SK-N-SH treated with all-trans-retinoic acid at 6 μM for 48 hours (cell line): ENCODE measurements around the gene KCNK10.

Experiments
- ATAC-seq: fragments of 200-7000 bp; cut with Tn5 transposase; 3 replicates; pipeline ENCODE4 v1.9.1; 2020; ENCODE audit warnings: mild to moderate bottlenecking, moderate library complexity
- ARNTL ChIP-seq: fragments of 450-650 bp; formaldehyde crosslinking; IDR thresholded peaks from 2 replicates; pipeline ENCODE4 v1.5.0; 2020; ENCODE audit warnings: low read depth, mild to moderate bottlenecking, moderate library complexity, borderline replicate concordance
- BACH2 ChIP-seq: fragments of 250-450 bp; sonication (Bioruptor Pico); IDR thresholded peaks from 2 replicates; pipeline ENCODE4 v1.9.0; 2021; ENCODE audit warnings: mild to moderate bottlenecking, borderline replicate concordance
- ESRRG ChIP-seq: fragments of 250-450 bp; sonication (Bioruptor Pico); IDR thresholded peaks from 2 replicates; pipeline ENCODE4 v1.6.1; 2021; ENCODE audit warnings: mild to moderate bottlenecking
- GLIS3 ChIP-seq: fragments of 250-450 bp; sonication (Bioruptor Pico); IDR thresholded peaks from 2 replicates; pipeline ENCODE4 v1.5.0; 2020; ENCODE audit warnings: mild to moderate bottlenecking, moderate library complexity
- ISL1 ChIP-seq: fragments of 250-450 bp; sonication (Bioruptor Pico); IDR thresholded peaks from 2 replicates; pipeline ENCODE4 v2.1.2; 2022; ENCODE audit warnings: mild to moderate bottlenecking, moderate library complexity
- OSR1 ChIP-seq: fragments of 250-450 bp; sonication (Bioruptor Pico); IDR thresholded peaks from 2 replicates; pipeline ENCODE4 v1.8.0; 2022; ENCODE audit warnings: moderate library complexity, mild to moderate bottlenecking, inconsistent platforms
- PPARA ChIP-seq: fragments of 250-450 bp; sonication (Bioruptor Pico); IDR thresholded peaks from 2 replicates; pipeline ENCODE4 v1.5.0; 2020; ENCODE audit warnings: mild to moderate bottlenecking, borderline replicate concordance
- SNAI2 ChIP-seq: fragments of 250-450 bp; sonication (Bioruptor Pico); IDR thresholded peaks from 2 replicates; pipeline ENCODE4 v1.5.0; 2020; ENCODE audit warnings: mild to moderate bottlenecking, moderate library complexity
- TCF4 ChIP-seq: fragments of 250-450 bp; sonication (Bioruptor Pico); IDR thresholded peaks from 2 replicates; pipeline ENCODE4 v1.8.0; 2021; ENCODE audit warnings: mild to moderate bottlenecking, moderate library complexity, borderline replicate concordance
- ZC3H10 ChIP-seq: fragments of 250-450 bp; sonication (Bioruptor Pico); IDR thresholded peaks from 2 replicates; pipeline ENCODE4 v1.5.1; 2021; ENCODE audit warnings: mild to moderate bottlenecking, moderate library complexity
- ZFP3 ChIP-seq: fragments of 250-450 bp; sonication (Bioruptor Pico); IDR thresholded peaks from 2 replicates; pipeline ENCODE4 v1.5.0; 2020; ENCODE audit warnings: mild to moderate bottlenecking, moderate library complexity
- ZFP30 ChIP-seq: fragments of 450-650 bp; formaldehyde crosslinking; IDR thresholded peaks from 2 replicates; pipeline ENCODE4 v1.5.0; 2022; ENCODE audit warnings: mild to moderate bottlenecking, moderate library complexity
- ZNF565 ChIP-seq: fragments of 450-650 bp; formaldehyde crosslinking; conservative IDR thresholded peaks from 2 replicates; pipeline ENCODE4 v1.5.0; 2020; ENCODE audit warnings: low read depth, mild to moderate bottlenecking, moderate library complexity
- ZNF8 ChIP-seq: fragments of 450-650 bp; formaldehyde crosslinking; IDR thresholded peaks from 2 replicates; pipeline ENCODE4 v1.5.0; 2020; ENCODE audit warnings: mild to moderate bottlenecking, moderate library complexity
- TF ChIP-seq, protein P1 (sequence below): fragments of 250-450 bp; sonication (Bioruptor Pico); IDR thresholded peaks from 2 replicates; pipeline ENCODE4 v1.5.1; 2020; ENCODE audit warnings: low read depth, mild to moderate bottlenecking, moderate library complexity
- TF ChIP-seq, protein P2 (sequence below): fragments of 250-450 bp; sonication (Bioruptor Pico); IDR thresholded peaks from 2 replicates; pipeline ENCODE4 v1.5.0; 2020; ENCODE audit warnings: mild to moderate bottlenecking, moderate library complexity
- TF ChIP-seq, protein P3 (sequence below): fragments of 250-450 bp; sonication (Bioruptor Pico); IDR thresholded peaks from 2 replicates; pipeline ENCODE4 v1.8.0; 2020; ENCODE audit warnings: mild to moderate bottlenecking, moderate library complexity, borderline replicate concordance
- TF ChIP-seq, protein P4 (sequence below): fragments of 250-450 bp; sonication (Bioruptor Pico); IDR thresholded peaks from 2 replicates; pipeline ENCODE4 v1.5.1; 2021; ENCODE audit warnings: mild to moderate bottlenecking, moderate library complexity

Gene KCNK10

DNA sequence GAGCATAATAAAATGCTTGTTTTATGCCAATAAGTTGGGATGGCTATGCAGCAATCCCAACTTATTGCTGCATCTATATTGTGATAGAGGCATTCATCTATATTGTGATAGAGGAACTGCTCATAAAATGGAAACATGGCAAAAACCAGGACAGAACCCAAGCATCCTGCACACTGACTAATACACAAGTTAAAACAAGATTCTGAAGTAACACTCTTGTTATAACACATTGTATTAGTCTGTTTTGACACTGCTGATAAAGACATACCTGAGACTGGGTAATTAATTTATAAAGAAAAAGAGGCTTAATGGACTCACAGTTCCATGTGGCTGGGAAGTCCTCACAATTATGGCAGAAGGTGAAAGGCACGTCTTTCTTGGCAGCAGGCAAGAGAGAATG, 36.8 kb downstream of the KCNK10 start:
- TF ChIP-seq, protein P1, sequence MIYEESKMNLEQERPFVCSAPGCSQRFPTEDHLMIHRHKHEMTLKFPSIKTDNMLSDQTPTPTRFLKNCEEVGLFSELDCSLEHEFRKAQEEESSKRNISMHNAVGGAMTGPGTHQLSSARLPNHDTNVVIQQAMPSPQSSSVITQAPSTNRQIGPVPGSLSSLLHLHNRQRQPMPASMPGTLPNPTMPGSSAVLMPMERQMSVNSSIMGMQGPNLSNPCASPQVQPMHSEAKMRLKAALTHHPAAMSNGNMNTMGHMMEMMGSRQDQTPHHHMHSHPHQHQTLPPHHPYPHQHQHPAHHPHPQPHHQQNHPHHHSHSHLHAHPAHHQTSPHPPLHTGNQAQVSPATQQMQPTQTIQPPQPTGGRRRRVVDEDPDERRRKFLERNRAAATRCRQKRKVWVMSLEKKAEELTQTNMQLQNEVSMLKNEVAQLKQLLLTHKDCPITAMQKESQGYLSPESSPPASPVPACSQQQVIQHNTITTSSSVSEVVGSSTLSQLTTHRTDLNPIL: no peak
- TF ChIP-seq ARNTL (CRISPR knock-in tag): no peak
- TF ChIP-seq ZC3H10 (CRISPR knock-in tag): no peak
- TF ChIP-seq, protein P2, sequence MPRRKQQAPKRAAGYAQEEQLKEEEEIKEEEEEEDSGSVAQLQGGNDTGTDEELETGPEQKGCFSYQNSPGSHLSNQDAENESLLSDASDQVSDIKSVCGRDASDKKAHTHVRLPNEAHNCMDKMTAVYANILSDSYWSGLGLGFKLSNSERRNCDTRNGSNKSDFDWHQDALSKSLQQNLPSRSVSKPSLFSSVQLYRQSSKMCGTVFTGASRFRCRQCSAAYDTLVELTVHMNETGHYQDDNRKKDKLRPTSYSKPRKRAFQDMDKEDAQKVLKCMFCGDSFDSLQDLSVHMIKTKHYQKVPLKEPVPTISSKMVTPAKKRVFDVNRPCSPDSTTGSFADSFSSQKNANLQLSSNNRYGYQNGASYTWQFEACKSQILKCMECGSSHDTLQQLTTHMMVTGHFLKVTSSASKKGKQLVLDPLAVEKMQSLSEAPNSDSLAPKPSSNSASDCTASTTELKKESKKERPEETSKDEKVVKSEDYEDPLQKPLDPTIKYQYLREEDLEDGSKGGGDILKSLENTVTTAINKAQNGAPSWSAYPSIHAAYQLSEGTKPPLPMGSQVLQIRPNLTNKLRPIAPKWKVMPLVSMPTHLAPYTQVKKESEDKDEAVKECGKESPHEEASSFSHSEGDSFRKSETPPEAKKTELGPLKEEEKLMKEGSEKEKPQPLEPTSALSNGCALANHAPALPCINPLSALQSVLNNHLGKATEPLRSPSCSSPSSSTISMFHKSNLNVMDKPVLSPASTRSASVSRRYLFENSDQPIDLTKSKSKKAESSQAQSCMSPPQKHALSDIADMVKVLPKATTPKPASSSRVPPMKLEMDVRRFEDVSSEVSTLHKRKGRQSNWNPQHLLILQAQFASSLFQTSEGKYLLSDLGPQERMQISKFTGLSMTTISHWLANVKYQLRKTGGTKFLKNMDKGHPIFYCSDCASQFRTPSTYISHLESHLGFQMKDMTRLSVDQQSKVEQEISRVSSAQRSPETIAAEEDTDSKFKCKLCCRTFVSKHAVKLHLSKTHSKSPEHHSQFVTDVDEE (CRISPR knock-in tag): no peak
- TF ChIP-seq, protein P3, sequence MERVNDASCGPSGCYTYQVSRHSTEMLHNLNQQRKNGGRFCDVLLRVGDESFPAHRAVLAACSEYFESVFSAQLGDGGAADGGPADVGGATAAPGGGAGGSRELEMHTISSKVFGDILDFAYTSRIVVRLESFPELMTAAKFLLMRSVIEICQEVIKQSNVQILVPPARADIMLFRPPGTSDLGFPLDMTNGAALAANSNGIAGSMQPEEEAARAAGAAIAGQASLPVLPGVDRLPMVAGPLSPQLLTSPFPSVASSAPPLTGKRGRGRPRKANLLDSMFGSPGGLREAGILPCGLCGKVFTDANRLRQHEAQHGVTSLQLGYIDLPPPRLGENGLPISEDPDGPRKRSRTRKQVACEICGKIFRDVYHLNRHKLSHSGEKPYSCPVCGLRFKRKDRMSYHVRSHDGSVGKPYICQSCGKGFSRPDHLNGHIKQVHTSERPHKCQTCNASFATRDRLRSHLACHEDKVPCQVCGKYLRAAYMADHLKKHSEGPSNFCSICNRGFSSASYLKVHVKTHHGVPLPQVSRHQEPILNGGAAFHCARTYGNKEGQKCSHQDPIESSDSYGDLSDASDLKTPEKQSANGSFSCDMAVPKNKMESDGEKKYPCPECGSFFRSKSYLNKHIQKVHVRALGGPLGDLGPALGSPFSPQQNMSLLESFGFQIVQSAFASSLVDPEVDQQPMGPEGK (CRISPR knock-in tag): no peak
- no peak for TF ChIP-seq BACH2 (CRISPR knock-in tag)
- no peak for TF ChIP-seq ISL1 (CRISPR knock-in tag)
- no peak for TF ChIP-seq OSR1 (CRISPR knock-in tag)
- TF ChIP-seq GLIS3: no peak
- TF ChIP-seq ZFP30 (CRISPR knock-in tag): no peak
- TF ChIP-seq PPARA: no peak
- TF ChIP-seq TCF4 (CRISPR knock-in tag): no peak
- TF ChIP-seq, protein P4, sequence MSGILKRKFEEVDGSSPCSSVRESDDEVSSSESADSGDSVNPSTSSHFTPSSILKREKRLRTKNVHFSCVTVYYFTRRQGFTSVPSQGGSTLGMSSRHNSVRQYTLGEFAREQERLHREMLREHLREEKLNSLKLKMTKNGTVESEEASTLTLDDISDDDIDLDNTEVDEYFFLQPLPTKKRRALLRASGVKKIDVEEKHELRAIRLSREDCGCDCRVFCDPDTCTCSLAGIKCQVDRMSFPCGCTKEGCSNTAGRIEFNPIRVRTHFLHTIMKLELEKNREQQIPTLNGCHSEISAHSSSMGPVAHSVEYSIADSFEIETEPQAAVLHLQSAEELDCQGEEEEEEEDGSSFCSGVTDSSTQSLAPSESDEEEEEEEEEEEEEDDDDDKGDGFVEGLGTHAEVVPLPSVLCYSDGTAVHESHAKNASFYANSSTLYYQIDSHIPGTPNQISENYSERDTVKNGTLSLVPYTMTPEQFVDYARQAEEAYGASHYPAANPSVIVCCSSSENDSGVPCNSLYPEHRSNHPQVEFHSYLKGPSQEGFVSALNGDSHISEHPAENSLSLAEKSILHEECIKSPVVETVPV: no peak
- TF ChIP-seq SNAI2 (CRISPR knock-in tag): no peak
- TF ChIP-seq ZFP3 (CRISPR knock-in tag): no peak
- TF ChIP-seq ESRRG (CRISPR knock-in tag): no peak
- no peak for ATAC-seq

DNA sequence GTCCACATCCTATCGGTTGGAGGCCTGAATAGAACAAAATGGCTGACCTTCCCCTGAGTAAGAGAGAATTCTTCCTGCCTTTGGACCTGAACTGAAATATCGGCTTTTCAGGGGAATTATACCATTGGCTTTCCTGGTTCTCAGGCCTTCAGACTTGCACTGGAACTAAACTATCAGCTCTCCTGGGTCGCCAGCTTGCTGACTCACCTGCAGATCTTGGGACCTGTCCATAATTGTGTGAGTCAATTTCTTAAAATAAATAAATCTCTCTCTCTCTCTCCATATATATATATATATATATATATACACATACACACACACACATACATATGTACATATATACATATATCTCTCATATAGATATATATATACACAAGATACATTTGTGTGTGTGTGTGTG, 41.6 kb downstream of the KCNK10 start:
- TF ChIP-seq ZFP30 (CRISPR knock-in tag) (no peak), ZFP3 (CRISPR knock-in tag) (no peak), ZNF8 (no peak), ZNF565 (CRISPR knock-in tag) (no peak), ESRRG (CRISPR knock-in tag) (no peak), PPARA (no peak)
- TF ChIP-seq, protein P4: no peak
- TF ChIP-seq, protein P1: no peak
- TF ChIP-seq, protein P3 (CRISPR knock-in tag): no peak
- ATAC-seq: no peak
